Stimulated activated naive B cell treated with anti-CD40 and anti-IgM and Interleukin-4, amounts not matched to agents 10 μg/mL and 1 μg/mL and 100 μg/mL, for 72 hours (primary cell): ENCODE results near the gene CALD1.

ENCODE experiments used
- ATAC-seq, 2 donors: fragments of 150-1000 bp; cut with Tn5 transposase; replicated peaks; 2 replicates each; pipeline ENCODE4 v1.10.0; 2021; ENCODE audit warnings: moderate library complexity in 1 of 2
- DNase-seq: peaks from one replicate; pipeline ENCODE4 v3.0.0; 2021
- H3K27ac Mint-ChIP-seq: one replicate; pipeline ENCODE4 v1.8.0; 2022; ENCODE audit warnings: mild to moderate bottlenecking, mixed read lengths
- H3K27me3 Mint-ChIP-seq, 2 donors: one replicate each; pipeline ENCODE4 v1.8.0; 2022; ENCODE audit warnings: mixed read lengths in 2 of 2
- H3K36me3 Mint-ChIP-seq, 2 donors: one replicate each; pipeline ENCODE4 v1.8.0; 2022; ENCODE audit warnings: mixed read lengths in 2 of 2, mild to moderate bottlenecking in 1 of 2
- H3K4me1 Mint-ChIP-seq, 2 donors: one replicate each; pipeline ENCODE4 v1.8.0; 2022; ENCODE audit warnings: mixed read lengths in 2 of 2, mild to moderate bottlenecking in 1 of 2
- H3K4me3 Mint-ChIP-seq, 2 donors: one replicate each; pipeline ENCODE4 v1.8.0; 2022; ENCODE audit warnings: mild to moderate bottlenecking in 2 of 2, mixed read lengths in 2 of 2, moderate library complexity in 1 of 2
- H3K9me3 Mint-ChIP-seq, 2 donors: one replicate each; pipeline ENCODE4 v1.8.0; 2022; ENCODE audit warnings: mixed read lengths in 2 of 2, mild to moderate bottlenecking in 1 of 2

Gene CALD1

GRCh38 chr7:134900166-134900982, 120.9 kb downstream of the CALD1 start:
- H3K27ac Mint-ChIP-seq, result peak overlapping the region; percentile 31
- H3K36me3 Mint-ChIP-seq, result peaks cover 2 to 10% of the 10 kb centered on the region in 2 donors
- ATAC-seq (no peak), DNase-seq (no peak)
- no peak overlapping the region for H3K4me3 Mint-ChIP-seq
- peaks cover 3 to 6% of the 10 kb centered on the region in 2 donors for H3K27me3 Mint-ChIP-seq
- peaks cover 3 to 6% of the 10 kb centered on the region in 2 donors for H3K4me1 Mint-ChIP-seq
- peaks cover 11 to 17% of the 10 kb centered on the region in 2 donors for H3K9me3 Mint-ChIP-seq

GRCh38 chr7:134901389-134902020, 122.1 kb downstream of the CALD1 start:
- H3K27me3 Mint-ChIP-seq, result peaks cover 3 to 6% of the 10 kb centered on the region in 2 donors
- peaks cover 3 to 6% of the 10 kb centered on the region in 2 donors for H3K4me1 Mint-ChIP-seq
- H3K4me3 Mint-ChIP-seq, result no peak overlapping the region
- no peak for ATAC-seq
- peaks cover 4 to 8% of the 10 kb centered on the region in 2 donors for H3K9me3 Mint-ChIP-seq
- DNase-seq, result no peak
- no peak overlapping the region for H3K27ac Mint-ChIP-seq
- peaks cover 0 to 2% of the 10 kb centered on the region in 2 donors for H3K36me3 Mint-ChIP-seq

- ATAC-seq, result no peak
- Mint-ChIP-seq H3K27me3 (peaks cover 3 to 6% of the 10 kb centered on the region in 2 donors), H3K27ac (no peak overlapping the region), H3K9me3 (peaks cover 1 to 3% of the 10 kb centered on the region in 2 donors), H3K4me3 (no peak overlapping the region), H3K4me1 (peaks cover 3 to 6% of the 10 kb centered on the region in 2 donors), H3K36me3 (no peaks in the 10 kb centered on the region)
- no peak for DNase-seq
Observed at GRCh38 chr7:134902058-134902457, 122.6 kb downstream of the CALD1 start.

- no peaks in the 10 kb centered on the region for H3K36me3 Mint-ChIP-seq
- no peaks in the 10 kb centered on the region for H3K9me3 Mint-ChIP-seq
- ATAC-seq (no peak), DNase-seq (no peak)
- peaks cover 3 to 6% of the 10 kb centered on the region in 2 donors for H3K27me3 Mint-ChIP-seq
- H3K27ac Mint-ChIP-seq, result no peak overlapping the region
- H3K4me1 Mint-ChIP-seq, result peaks cover 3 to 6% of the 10 kb centered on the region in 2 donors
- no peak overlapping the region for H3K4me3 Mint-ChIP-seq
Observed at GRCh38 chr7:134903073-134903790, 123.8 kb downstream of the CALD1 start.

GRCh38 chr7:134905375-134905774, 125.9 kb downstream of the CALD1 start:
- H3K4me1 Mint-ChIP-seq, result peaks cover 3 to 6% of the 10 kb centered on the region in 2 donors
- no peak overlapping the region for H3K27ac Mint-ChIP-seq
- H3K27me3 Mint-ChIP-seq, result no peaks in the 10 kb centered on the region
- H3K9me3 Mint-ChIP-seq, result no peaks in the 10 kb centered on the region
- H3K4me3 Mint-ChIP-seq, result no peak overlapping the region
- no peaks in the 10 kb centered on the region for H3K36me3 Mint-ChIP-seq
- DNase-seq, result no peak
- ATAC-seq, result no peak

GRCh38 chr7:134907000-134907399, 127.6 kb downstream of the CALD1 start:
- ATAC-seq (no peak), DNase-seq (no peak)
- Mint-ChIP-seq H3K27ac (no peak overlapping the region), H3K9me3 (no peaks in the 10 kb centered on the region), H3K4me3 (no peak overlapping the region), H3K4me1 (no peaks in the 10 kb centered on the region), H3K36me3 (no peaks in the 10 kb centered on the region), H3K27me3 (no peaks in the 10 kb centered on the region)

- no peak for DNase-seq
- no peaks in the 10 kb centered on the region for H3K9me3 Mint-ChIP-seq
- H3K4me1 Mint-ChIP-seq, result no peaks in the 10 kb centered on the region
- no peaks in the 10 kb centered on the region for H3K36me3 Mint-ChIP-seq
- no peaks in the 10 kb centered on the region for H3K27me3 Mint-ChIP-seq
- no peak overlapping the region for H3K4me3 Mint-ChIP-seq
- H3K27ac Mint-ChIP-seq, result no peak overlapping the region
- no peak for ATAC-seq
Observed at GRCh38 chr7:134907639-134908038, 128.2 kb downstream of the CALD1 start.

GRCh38 chr7:134908289-134908688, 128.9 kb downstream of the CALD1 start:
- no peak overlapping the region for H3K27ac Mint-ChIP-seq
- H3K27me3 Mint-ChIP-seq, result no peaks in the 10 kb centered on the region
- no peaks in the 10 kb centered on the region for H3K4me1 Mint-ChIP-seq
- H3K4me3 Mint-ChIP-seq, result no peak overlapping the region
- H3K36me3 Mint-ChIP-seq, result no peaks in the 10 kb centered on the region
- H3K9me3 Mint-ChIP-seq, result no peaks in the 10 kb centered on the region
- DNase-seq (no peak), ATAC-seq (no peak)

GRCh38 chr7:134910214-134910890, 130.9 kb downstream of the CALD1 start:
- no peak overlapping the region for H3K27ac Mint-ChIP-seq
- H3K36me3 Mint-ChIP-seq, result no peaks in the 10 kb centered on the region
- no peaks in the 10 kb centered on the region for H3K9me3 Mint-ChIP-seq
- no peaks in the 10 kb centered on the region for H3K4me1 Mint-ChIP-seq
- no peaks in the 10 kb centered on the region for H3K27me3 Mint-ChIP-seq
- no peak for ATAC-seq
- DNase-seq, result no peak
- no peak overlapping the region for H3K4me3 Mint-ChIP-seq

- H3K36me3 Mint-ChIP-seq, result no peaks in the 10 kb centered on the region
- no peaks in the 10 kb centered on the region for H3K9me3 Mint-ChIP-seq
- H3K4me1 Mint-ChIP-seq, result peaks cover 0 to under 1% of the 10 kb centered on the region in 2 donors
- H3K27ac Mint-ChIP-seq, result no peak overlapping the region
- no peak for ATAC-seq
- H3K4me3 Mint-ChIP-seq, result no peak overlapping the region
- DNase-seq, result no peak
- H3K27me3 Mint-ChIP-seq, result no peaks in the 10 kb centered on the region
Observed at GRCh38 chr7:134910968-134911367, 131.5 kb downstream of the CALD1 start.

GRCh38 chr7:134916171-134916883, 136.9 kb downstream of the CALD1 start:
- no peak for DNase-seq
- Mint-ChIP-seq H3K9me3 (no peaks in the 10 kb centered on the region), H3K4me3 (no peak overlapping the region), H3K36me3 (no peaks in the 10 kb centered on the region), H3K4me1 (peaks cover 0 to 5% of the 10 kb centered on the region in 2 donors), H3K27ac (no peak overlapping the region), H3K27me3 (no peaks in the 10 kb centered on the region)
- ATAC-seq, result no peak

- DNase-seq (no peak), ATAC-seq (peak; percentile 42 to 84)
- no peak overlapping the region for H3K27ac Mint-ChIP-seq
- peaks cover 0 to 5% of the 10 kb centered on the region in 2 donors for H3K4me1 Mint-ChIP-seq
- no peaks in the 10 kb centered on the region for H3K36me3 Mint-ChIP-seq
- H3K9me3 Mint-ChIP-seq, result no peaks in the 10 kb centered on the region
- H3K27me3 Mint-ChIP-seq, result no peaks in the 10 kb centered on the region
- no peak overlapping the region for H3K4me3 Mint-ChIP-seq
Observed at GRCh38 chr7:134919240-134919641, 139.8 kb downstream of the CALD1 start.

- Mint-ChIP-seq H3K36me3 (peaks cover 0 to 2% of the 10 kb centered on the region in 2 donors), H3K4me1 (peaks cover 0 to 5% of the 10 kb centered on the region in 2 donors), H3K27ac (no peak overlapping the region), H3K9me3 (peaks cover 2 to 3% of the 10 kb centered on the region in 2 donors), H3K4me3 (no peak overlapping the region), H3K27me3 (no peaks in the 10 kb centered on the region)
- ATAC-seq (peak; percentile 51 to 79), DNase-seq (no peak)
Observed at GRCh38 chr7:134920026-134920753, 140.8 kb downstream of the CALD1 start.
